ENCODE data around the gene ZNF664. TPM values are rescaled to one million over a fixed set of nuclear protein-coding genes. Genes with fewer than 3 reads are reported as not detected.

Gene ZNF664
- total and polyA plus RNA-seq, 2 of the 13 experiments (the other 11 are each of a cell fraction or from before 2014, with no cell fraction given), result 43.9 to 56.5 TPM

DNA sequence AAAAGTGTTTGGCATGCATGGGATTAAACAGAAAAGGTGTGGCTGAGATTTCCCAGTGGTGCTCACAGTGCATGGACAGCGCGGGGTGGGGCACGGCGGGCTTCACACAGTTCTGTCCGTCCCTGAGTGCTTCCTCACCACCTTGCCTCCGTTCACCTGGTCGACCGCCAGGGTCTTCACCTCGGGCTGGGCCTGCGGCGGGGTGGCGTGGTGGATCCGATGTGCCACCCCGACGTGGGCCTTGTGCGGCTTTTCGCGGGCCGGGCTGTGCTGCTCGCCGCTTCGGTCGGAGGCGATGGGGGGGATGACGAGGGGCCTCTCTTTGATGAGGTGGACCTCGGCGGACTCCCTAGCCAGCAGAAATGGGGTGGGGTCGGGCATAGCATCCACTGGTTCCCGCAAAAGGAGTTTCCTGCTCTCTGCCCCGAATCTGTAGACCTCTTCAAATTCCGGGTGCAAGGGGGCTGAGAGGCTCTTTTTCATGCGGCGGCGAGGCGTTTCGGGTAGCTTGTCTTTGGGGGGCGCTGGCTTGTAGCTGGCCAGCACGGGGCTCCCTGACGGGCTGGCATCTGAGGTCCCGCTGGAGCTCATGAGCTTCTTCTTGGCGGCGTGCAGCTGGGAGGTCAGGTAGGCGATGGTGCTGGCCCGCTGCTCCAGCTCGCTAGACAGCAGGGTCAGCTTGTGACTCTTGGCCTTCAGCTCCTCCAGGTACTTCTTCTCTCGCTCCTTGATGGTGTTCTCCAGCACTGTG lies 35.9 kb upstream of the ZNF664 start:
- ChIA-PET POLR2A (no interaction called here), CTCF (ENCODE audit: low intra/inter-chr PET ratio, low total read pairs) (no interaction called here)
- no peak for FAIRE-seq
- ATAC-seq, result no peak
- TF ChIP-seq, protein P1, sequence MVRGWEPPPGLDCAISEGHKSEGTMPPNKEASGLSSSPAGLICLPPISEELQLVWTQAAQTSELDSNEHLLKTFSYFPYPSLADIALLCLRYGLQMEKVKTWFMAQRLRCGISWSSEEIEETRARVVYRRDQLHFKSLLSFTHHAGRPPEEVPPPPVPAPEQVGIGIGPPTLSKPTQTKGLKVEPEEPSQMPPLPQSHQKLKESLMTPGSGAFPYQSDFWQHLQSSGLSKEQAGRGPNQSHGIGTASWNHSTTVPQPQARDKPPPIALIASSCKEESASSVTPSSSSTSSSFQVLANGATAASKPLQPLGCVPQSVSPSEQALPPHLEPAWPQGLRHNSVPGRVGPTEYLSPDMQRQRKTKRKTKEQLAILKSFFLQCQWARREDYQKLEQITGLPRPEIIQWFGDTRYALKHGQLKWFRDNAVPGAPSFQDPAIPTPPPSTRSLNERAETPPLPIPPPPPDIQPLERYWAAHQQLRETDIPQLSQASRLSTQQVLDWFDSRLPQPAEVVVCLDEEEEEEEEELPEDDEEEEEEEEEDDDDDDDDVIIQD (CRISPR knock-in tag; IDR thresholded peaks at IDR 0.05; ENCODE audit: low read depth), result no peak
- TF ChIP-seq ZNF777 (CRISPR knock-in tag; IDR thresholded peaks at IDR 0.05), result no peak
- TF ChIP-seq, protein P2, sequence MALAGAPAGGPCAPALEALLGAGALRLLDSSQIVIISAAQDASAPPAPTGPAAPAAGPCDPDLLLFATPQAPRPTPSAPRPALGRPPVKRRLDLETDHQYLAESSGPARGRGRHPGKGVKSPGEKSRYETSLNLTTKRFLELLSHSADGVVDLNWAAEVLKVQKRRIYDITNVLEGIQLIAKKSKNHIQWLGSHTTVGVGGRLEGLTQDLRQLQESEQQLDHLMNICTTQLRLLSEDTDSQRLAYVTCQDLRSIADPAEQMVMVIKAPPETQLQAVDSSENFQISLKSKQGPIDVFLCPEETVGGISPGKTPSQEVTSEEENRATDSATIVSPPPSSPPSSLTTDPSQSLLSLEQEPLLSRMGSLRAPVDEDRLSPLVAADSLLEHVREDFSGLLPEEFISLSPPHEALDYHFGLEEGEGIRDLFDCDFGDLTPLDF (CRISPR knock-in tag; IDR thresholded peaks at IDR 0.05), result no peak
- TF ChIP-seq, protein P3, sequence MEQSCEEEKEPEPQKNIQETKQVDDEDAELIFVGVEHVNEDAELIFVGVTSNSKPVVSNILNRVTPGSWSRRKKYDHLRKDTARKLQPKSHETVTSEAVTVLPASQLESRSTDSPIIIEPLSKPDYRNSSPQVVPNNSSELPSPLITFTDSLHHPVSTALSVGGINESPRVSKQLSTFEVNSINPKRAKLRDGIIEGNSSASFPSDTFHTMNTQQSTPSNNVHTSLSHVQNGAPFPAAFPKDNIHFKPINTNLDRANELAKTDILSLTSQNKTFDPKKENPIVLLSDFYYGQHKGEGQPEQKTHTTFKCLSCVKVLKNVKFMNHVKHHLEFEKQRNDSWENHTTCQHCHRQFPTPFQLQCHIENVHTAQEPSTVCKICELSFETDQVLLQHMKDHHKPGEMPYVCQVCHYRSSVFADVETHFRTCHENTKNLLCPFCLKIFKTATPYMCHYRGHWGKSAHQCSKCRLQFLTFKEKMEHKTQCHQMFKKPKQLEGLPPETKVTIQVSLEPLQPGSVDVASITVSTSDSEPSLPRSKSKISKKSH (CRISPR knock-in tag; IDR thresholded peaks at IDR 0.05; ENCODE audit: borderline replicate concordance), result no peak
- Histone ChIP-seq H4K20me1 (ENCODE audit: insufficient read depth, low read length) (no peaks in the 10 kb centered on the region), H2AFZ (ENCODE audit: low read length) (no peak overlapping the region), H3K9ac (ENCODE audit: insufficient read depth, low read depth, low read length) (no peak overlapping the region), H3K4me1 (ENCODE audit: insufficient read depth, low read length) (no peaks in the 10 kb centered on the region), H3K9me3 (ENCODE audit: low read length) (no peaks in the 10 kb centered on the region), H3K4me3 (replicated peaks in 1 of 3; ENCODE audit: insufficient read depth in 1 of 3, low read depth in 2 of 3, low read length in 3 of 3) (no peak overlapping the region), H3K79me2 (ENCODE audit: insufficient read depth, low read length) (no peaks in the 10 kb centered on the region), H3K4me2 (ENCODE audit: low read depth, low read length) (no peak overlapping the region), H3K27ac (ENCODE audit: extremely low read length, insufficient read depth, low read length) (no peak overlapping the region), H3K27me3 (ENCODE audit: control insufficient read depth in 1 of 2, insufficient read depth in 2 of 2, low read length in 2 of 2) (no peaks in the 10 kb centered on the region; a peak in 1 of 5 replicates), H3K36me3 (replicated peaks in 1 of 2; ENCODE audit: control insufficient read depth in 1 of 2, insufficient read depth in 2 of 2, low read length in 2 of 2) (peaks cover 0 to 5% of the 10 kb centered on the region in 2 experiments; a peak in 1 of 5 replicates)
- DNase-seq (ENCODE audit: low spot score), result no peak
- WGBS (ENCODE audit: low lambda C conversion rate), result 95% methylated on average over 40 of the region's 46 CpGs
- intact Hi-C loops (cut with micrococcal nuclease; ENCODE audit: unreplicated experiment), result no loop called here
- in situ Hi-C loops (cut with HindIII; ENCODE audit: extremely low pct_ligation_motif_present, low pct_unique_long_range_greater_than_20kb), result no loop called here
- no TSS peak for BruUV-seq (replicated peaks)
